NCI-H82 treated with DMSO at 0.1 percent for 48 hours (cell line): ENCODE results near the gene MX2.
"Not testable (repeated sequence)": the region's sequence is repeated elsewhere in the genome, so short reads cannot be mapped to it uniquely, and the experiment has no call there.

Experiments
- DNase-seq: peaks from one replicate; lab custom pipeline; 2025; ENCODE audit not compliant: unreplicated experiment; lab: John Stamatoyannopoulos, UW

The MX2 gene

GRCh38 chr21:41410767-41411448 lies 49.1 kb downstream of the MX2 start:
- no peak for DNase-seq

DNA sequence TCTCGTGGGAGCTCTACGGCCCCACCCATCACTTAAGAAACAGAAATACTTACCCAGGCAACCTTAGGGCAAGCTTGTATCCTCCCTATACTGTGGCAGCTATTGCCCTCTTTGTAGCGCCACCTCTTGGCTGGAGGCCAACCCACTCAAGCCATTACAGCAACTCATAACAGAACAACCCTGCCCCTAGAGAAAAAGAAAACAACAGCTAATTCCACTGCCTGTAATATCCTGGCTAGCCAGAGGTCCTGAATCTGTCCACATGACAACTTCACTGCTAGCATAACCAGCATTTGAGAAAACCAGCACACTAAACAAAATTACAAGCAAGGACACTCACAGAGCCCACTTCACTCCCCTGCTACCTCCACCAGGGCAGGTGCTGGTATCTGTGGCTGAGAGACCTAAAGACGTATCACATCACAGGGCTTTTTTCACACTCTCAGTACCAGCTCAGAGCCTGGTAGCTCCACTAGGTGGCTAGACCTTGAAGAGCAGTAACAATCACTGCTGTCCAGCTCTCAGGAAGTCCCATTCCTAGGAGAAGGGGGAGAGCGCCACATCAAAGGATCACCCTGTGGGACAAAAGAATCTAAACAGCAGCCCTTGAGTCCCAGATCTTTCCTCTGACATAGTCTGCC lies 49.7 kb downstream of the MX2 start:
- no peak for DNase-seq

GRCh38 chr21:41417505-41417904 lies 55.7 kb downstream of the MX2 start:
- not testable (repeated sequence) for DNase-seq

- no peak for DNase-seq
Measured at GRCh38 chr21:41418393-41418792, 56.6 kb downstream of the MX2 start.

GRCh38 chr21:41418956-41419680 lies 57.3 kb downstream of the MX2 start:
- DNase-seq = no peak

- DNase-seq = no peak
Measured at GRCh38 chr21:41419921-41420862, 58.4 kb downstream of the MX2 start.

- DNase-seq = not testable (repeated sequence)
Measured at GRCh38 chr21:41420998-41421397, 59.2 kb downstream of the MX2 start.

DNA sequence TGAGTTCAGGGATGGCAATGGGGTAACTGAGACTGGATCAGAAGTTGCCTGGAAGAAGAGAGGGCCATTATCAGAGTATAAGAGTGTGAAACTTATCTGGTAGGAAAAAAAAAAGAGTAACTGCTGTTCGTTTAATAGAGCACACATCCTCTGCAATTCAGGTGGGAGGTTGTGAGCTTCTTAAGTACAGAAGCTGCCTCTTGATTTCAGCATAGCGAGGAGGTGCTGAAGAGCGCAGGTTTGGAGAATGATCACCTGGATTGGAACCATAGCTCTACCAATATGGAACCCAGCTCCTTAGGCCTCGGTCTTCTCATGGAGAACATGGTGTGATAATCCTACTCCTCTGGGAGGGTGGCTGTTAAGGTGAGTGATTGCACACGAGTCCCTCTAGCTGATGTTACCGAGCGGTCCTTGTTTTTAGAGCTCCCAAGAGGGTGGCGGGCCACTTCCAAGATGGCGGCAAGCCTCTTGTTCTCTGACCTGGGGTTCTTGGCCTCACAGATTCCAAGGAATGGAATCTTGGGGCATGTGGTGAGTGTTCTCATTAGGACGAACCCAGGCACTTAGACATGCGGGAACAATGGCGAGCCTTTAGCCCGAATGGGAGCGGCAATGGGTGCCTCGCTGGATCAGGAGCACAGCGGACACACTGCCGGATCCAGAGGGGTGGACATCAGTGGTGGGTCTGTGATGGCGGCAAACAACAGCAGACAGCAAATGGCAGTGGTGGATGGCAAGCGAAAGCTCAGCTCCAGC lies 60.9 kb downstream of the MX2 start:
- DNase-seq = no peak

DNA sequence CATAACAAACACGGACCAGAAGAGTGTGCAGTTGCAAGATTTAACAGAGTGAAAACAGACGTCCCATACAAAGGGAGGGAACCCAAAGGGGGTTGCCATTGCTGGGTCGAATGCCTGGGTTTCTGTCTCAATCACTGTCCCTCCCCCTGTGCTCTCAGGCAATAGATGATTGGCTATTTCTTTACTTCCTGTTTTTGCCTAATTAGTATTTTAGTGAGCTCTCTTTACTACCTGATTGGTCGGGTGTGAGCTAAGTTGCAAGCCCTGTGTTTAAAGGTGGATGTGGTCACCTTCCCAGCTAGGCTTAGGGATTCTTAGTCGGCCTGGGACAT lies 61.4 kb downstream of the MX2 start:
- not testable (repeated sequence) for DNase-seq

GRCh38 chr21:41425588-41425953 lies 63.7 kb downstream of the MX2 start:
- no peak for DNase-seq

GRCh38 chr21:41425954-41426675 lies 64.3 kb downstream of the MX2 start, which contains the start of gene MX1:
TSS of gene MX1 (plus strand) at chr21:41426239. CDS start at chr21:41432071, 5,832 bp downstream.
- DNase-seq = no peak

- no peak for DNase-seq
Measured at GRCh38 chr21:41426676-41427404, 65.0 kb downstream of the MX2 start.

DNA sequence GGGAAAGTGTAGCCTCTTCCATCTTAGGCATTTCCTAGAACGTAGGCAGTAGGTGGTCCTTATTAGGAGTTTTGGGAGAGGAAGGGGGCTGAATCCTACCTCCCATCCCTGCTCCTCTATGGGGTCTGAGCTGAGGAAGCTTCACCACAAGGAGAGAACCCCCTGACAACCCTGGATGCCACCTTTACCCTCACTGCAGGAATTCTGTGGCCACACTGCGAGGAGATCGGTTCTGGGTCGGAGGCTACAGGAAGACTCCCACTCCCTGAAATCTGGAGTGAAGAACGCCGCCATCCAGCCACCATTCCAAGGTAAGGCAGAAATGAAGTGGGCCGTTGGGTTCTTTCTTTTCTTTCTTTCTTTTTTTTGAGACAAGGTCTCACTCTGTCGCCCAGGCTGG lies 65.7 kb downstream of the MX2 start:
- no peak for DNase-seq

DNA sequence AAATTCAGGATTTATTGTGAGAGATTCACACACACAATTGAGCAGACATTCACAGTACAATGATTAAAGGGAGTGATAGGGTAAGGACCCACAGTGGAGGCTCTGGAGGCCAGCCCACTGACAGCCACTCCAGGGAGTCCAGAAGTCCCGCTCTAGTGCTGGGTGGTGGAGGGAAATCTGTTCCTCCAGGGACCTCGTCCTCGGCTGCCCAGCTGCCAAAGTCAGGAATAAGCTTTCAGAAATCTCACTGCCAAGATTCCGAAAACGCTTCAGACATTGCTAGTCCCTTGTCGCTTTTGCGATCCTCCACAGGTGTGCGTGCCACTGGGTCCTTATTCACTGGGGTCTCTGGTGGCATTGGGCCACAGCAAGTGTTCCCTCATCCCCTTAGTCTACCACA lies 66.5 kb downstream of the MX2 start:
- no peak for DNase-seq

DNA sequence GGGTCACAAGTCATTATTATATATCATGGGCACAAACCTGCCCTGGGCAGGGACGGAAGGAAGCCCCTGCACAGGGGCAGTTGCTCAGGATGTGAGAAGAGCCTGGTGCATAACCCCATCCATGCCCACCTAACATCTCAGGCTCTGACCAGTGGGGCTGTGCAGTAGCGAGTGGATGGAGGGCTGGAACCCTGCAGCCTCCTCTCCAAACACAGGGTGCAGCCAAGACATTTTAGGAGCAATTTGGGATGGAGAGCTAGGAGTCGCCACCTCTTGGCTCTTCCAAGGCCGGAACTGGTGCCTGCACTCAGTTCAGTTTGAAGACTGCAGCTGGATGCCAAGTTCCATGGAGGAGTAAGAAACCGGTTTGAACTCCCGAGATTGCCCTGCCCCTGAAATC lies 67.0 kb downstream of the MX2 start:
- no peak for DNase-seq

DNA sequence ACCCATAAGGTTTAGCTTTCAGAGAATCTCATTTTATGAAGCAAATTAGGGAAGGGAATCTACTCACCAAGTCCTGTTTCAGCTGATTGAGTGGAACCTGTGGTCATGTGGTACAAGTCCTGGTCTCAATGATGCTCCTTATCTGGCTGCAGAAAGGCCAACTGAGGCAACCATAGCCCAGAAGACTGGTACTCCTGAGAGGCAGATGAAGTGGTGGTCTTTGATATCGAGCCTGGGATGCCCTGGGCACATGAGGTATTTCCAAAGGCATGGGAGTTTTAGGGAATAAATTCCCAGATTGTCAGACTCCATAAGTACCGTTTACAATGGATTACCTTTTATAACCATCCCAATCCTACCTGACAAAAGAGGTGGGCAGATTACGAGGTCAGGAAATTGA lies 67.5 kb downstream of the MX2 start:
- no peak for DNase-seq

- DNase-seq = no peak
Measured at GRCh38 chr21:41429925-41430491, 68.2 kb downstream of the MX2 start.

DNA sequence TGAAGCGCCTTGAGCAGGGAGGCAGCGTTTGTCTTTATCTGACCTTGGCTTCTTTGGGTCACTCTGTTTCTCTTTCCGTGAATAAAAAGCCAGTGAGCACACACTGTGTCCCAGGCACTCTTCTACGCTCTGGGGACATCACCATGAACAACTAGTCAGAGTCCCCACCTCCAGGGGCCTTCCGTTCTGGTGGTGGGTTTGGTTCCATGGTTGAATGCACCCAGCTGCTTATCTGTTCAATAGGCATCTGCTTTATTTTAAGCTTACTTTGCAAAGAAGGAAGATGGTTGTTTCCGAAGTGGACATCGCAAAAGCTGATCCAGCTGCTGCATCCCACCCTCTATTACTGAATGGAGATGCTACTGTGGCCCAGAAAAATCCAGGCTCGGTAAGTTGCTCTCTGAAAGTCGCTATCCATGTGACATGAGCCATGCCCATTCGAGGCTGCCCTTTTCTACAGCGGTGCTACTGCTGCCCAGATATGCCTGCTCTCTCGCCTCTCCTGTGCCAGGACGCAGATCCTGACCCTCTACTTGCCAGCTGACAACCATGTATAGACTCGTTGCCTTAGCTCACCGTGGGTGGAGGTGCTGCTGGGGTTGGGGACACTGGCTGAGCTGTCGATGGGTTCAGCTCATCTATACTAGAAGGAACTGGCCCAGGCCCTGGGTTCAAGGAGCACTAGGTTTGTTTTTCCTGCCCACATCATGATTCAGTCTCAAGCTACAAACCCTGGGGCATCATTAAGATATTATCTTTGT lies 70.1 kb downstream of the MX2 start:
- DNase-seq = no peak
